ENCODE results near the gene SORCS3. TPM values are rescaled to one million over a fixed set of nuclear protein-coding genes. Genes with fewer than 3 reads are reported as not detected.

The SORCS3 gene
- total RNA-seq, 1 experiment from 2014 or later = 0.04 TPM

- Histone ChIP-seq H3K23ac (ENCODE audit: insufficient read length, low read depth, low read length) (no peak overlapping the region), H4K8ac (replicated peaks; ENCODE audit: insufficient read length, low read depth, low read length) (no peak overlapping the region), H3K27me3 (ENCODE audit: insufficient read depth, low read length) (no peaks in the 10 kb centered on the region), H3K18ac (ENCODE audit: insufficient read length, low read depth, low read length) (no peak overlapping the region), H3K79me1 (ENCODE audit: insufficient read depth, low read depth, low read length, poor library complexity, severe bottlenecking) (no peaks in the 10 kb centered on the region), H3T11ph (ENCODE audit: low read length) (no peak overlapping the region), H2BK12ac (ENCODE audit: insufficient read length, low read depth, low read length) (no peak overlapping the region), H4K91ac (ENCODE audit: insufficient read length, low read depth, low read length) (no peak overlapping the region), H2BK5ac (ENCODE audit: insufficient read length, low read length) (no peak overlapping the region), H4K5ac (ENCODE audit: insufficient read length, low read depth, low read length) (no peak overlapping the region), H3K4me1 (ENCODE audit: insufficient read depth, low read length) (no peaks in the 10 kb centered on the region), H3K14ac (ENCODE audit: insufficient read depth, low read length) (no peak overlapping the region), H3K4ac (ENCODE audit: low read depth, low read length) (no peak overlapping the region), H4K20me1 (ENCODE audit: control insufficient read depth, insufficient read depth, insufficient read length) (no peaks in the 10 kb centered on the region), H3K9me3 (ENCODE audit: control insufficient read depth, low read depth, low read length) (no peaks in the 10 kb centered on the region), H3K56ac (ENCODE audit: insufficient read length, low read depth, low read length) (no peak overlapping the region), H3K9ac (ENCODE audit: extremely low read depth, insufficient read length, low read length) (no peak overlapping the region), H2BK120ac (ENCODE audit: low read depth, low read length, poor library complexity, severe bottlenecking) (no peak overlapping the region), H3K23me2 (ENCODE audit: insufficient read length, low read depth, low read length, poor library complexity, severe bottlenecking) (no peaks in the 10 kb centered on the region), H3K79me2 (ENCODE audit: insufficient read depth, low read length) (no peaks in the 10 kb centered on the region), H3K27ac (ENCODE audit: insufficient read length, low read depth, low read length) (no peak overlapping the region), H3K4me2 (ENCODE audit: insufficient read depth, insufficient read length, low read length) (no peak overlapping the region), H2BK15ac (ENCODE audit: low read depth, low read length) (no peak overlapping the region), H2AK5ac (ENCODE audit: insufficient read length, low read length) (no peak overlapping the region), H2BK20ac (ENCODE audit: low read depth, low read length, poor library complexity, severe bottlenecking) (no peak overlapping the region), H2AFZ (ENCODE audit: low read length) (no peak overlapping the region)
- TF ChIP-seq CTCF (conservative IDR thresholded peaks at IDR 0.05) = no peak
- H3K4me3 Mint-ChIP-seq = no peak overlapping the region
- H3K36me3 Mint-ChIP-seq (ENCODE audit: insufficient read depth in 1 of 3, low read depth in 3 of 3) = no peaks in the 10 kb centered on the region
- DNase-seq = no peak
- H3K27ac Mint-ChIP-seq = no peak overlapping the region
- peaks cover 3% of the 10 kb centered on the region for H3K27me3 Mint-ChIP-seq (ENCODE audit: low read depth)
- WGBS (ENCODE audit: extremely low coverage, insufficient read length, low lambda C conversion rate) = 100% methylated on average over 1 of the region's 3 CpGs
- H3K4me1 Mint-ChIP-seq = peaks cover 12 to 14% of the 10 kb centered on the region in 2 experiments
- H3K9me3 Mint-ChIP-seq = no peaks in the 10 kb centered on the region
These were observed 15.9 kb downstream of the SORCS3 start for GRCh38 chr10:104657036-104657435.

Measured in H9 (cell line).